ENCODE data around the gene SLC6A17. TPM values are rescaled to one million over a fixed set of nuclear protein-coding genes. Genes with fewer than 3 reads are reported as not detected.

Gene SLC6A17
- total and polyA plus RNA-seq, 8 donors, result 0.31 to 7.1 (median 1.4) TPM

DNA sequence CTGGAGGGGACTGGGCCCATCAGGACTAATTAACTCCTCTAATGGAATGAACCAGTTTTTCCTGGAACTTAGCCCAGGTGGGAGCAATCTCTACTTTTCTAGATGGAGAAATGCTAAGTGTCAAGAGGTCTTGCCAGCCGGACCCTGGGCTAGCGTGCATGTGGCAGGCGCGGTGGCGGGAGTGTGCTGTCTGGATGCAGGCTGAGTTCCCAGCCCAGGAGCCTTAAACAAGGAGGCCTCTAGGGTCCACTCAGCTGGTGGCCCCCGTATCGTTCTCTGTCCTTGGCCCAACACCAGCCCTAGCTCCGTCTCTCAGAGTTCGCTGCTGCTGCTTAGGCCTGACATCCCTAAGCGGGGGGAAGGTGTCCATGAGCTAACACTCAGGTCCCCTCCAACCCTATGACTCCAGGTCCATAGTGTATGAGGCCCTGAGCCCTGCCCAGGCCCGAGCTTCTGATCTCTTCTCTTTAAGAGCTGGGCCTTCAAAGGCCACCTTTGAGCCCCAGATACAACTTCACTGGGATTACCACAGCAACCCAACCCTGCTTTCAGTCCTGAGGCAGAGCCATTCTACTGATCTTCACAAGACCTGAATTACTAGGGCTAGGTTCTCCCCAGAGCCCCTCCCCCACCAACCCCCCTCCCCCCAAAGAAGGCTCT is 56.1 kb downstream of the SLC6A17 start:
- whole genome bisulfite sequencing, 2 donors, result 85 to 90% methylated on average over 11 of the region's 11 CpGs
- FAIRE-seq, result no peak
- intact Hi-C loops (cut with DNase I), result loop anchor here (2.0 to 10.0 kb wide), 4 partner anchors 104 to 288 kb away; partner anchors contain the start of gene PROK1 (in 1 of the 3)

GRCh38 chr1:110207831-110208230 is 57.5 kb downstream of the SLC6A17 start:
- Histone ChIP-seq H3K27me3 (no peaks in the 10 kb centered on the region), H3K4me1 (peaks cover 19 to 24% (median 24%) of the 10 kb centered on the region in 3 donors), H3K9me3 (no peaks in the 10 kb centered on the region), H3K27ac (peak overlapping the region in 2 of 4 donors; percentile 94 to 96), H3K4me3 (no peak overlapping the region), H3K36me3 (no peaks in the 10 kb centered on the region)
- DNase-seq, result peak; percentile 49 to 85 (median 74)
- FAIRE-seq, result no peak
- ATAC-seq, result peak in 3 of 4 donors; percentile 28 to 48 (median 33)
- WGBS, 2 donors, result 18 to 23% methylated on average over 5 of the region's 5 CpGs
- TF ChIP-seq, protein P1, sequence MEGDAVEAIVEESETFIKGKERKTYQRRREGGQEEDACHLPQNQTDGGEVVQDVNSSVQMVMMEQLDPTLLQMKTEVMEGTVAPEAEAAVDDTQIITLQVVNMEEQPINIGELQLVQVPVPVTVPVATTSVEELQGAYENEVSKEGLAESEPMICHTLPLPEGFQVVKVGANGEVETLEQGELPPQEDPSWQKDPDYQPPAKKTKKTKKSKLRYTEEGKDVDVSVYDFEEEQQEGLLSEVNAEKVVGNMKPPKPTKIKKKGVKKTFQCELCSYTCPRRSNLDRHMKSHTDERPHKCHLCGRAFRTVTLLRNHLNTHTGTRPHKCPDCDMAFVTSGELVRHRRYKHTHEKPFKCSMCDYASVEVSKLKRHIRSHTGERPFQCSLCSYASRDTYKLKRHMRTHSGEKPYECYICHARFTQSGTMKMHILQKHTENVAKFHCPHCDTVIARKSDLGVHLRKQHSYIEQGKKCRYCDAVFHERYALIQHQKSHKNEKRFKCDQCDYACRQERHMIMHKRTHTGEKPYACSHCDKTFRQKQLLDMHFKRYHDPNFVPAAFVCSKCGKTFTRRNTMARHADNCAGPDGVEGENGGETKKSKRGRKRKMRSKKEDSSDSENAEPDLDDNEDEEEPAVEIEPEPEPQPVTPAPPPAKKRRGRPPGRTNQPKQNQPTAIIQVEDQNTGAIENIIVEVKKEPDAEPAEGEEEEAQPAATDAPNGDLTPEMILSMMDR (IDR thresholded peaks at IDR 0.05), result peak; percentile 80 to 85 (median 80)
- intact Hi-C loops (cut with DNase I), result loop anchor here (2.0 to 10.0 kb wide), 4 partner anchors 103 to 287 kb away; partner anchors contain the start of gene PROK1 (in 1 of the 3)

More for the DNA sequence above, 56.1 kb downstream of the SLC6A17 start:
- no peaks in the 10 kb centered on the region for H3K36me3 ChIP-seq
- ATAC-seq (no peak), DNase-seq (peak in 1 of 6 donors; percentile 52)
- H3K27me3 ChIP-seq, result no peaks in the 10 kb centered on the region
- H3K27ac ChIP-seq, result no peak overlapping the region
- no peak overlapping the region for H3K4me3 ChIP-seq
- H3K4me1 ChIP-seq, result peaks cover 19 to 24% (median 21%) of the 10 kb centered on the region in 3 donors
- TF ChIP-seq, protein P1 (IDR thresholded peaks at IDR 0.05), result no peak
- H3K9me3 ChIP-seq, result no peaks in the 10 kb centered on the region

DNA sequence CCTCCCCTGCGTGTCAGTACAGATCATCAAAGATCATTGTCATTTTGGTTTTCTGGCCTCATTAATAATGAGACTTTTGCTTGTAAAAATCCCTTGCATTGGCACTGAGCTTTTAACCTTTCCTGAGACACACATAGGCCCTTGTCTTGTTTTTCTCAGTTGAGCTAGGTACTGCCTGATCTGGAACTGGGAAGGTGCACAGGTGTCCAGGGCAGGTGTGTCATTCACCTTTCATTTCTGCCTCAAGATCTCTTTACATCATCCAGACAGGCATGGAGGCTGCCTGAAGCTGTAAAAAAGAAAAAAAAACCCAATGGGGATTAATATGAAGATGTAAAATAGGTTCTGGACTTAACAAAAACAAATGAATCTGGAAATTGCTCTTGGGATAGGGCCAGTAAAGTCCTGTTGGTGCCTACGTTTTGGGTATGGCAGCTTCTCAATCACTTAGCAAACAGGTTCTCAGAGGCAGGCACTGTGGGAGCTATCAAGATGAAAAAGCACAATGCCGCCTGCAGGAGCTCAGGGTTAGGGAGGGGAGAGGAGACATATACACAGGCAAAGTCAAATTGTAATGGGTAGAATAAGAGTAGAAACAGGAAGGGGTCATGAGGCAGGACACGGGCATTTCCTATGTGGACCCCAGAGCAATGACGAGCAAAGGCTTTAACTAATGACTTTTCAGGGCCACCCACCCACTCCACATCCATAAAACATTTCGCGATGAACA is 58.8 kb downstream of the SLC6A17 start:
- FAIRE-seq (no peak), DNase-seq (peak in 3 of 6 donors; percentile 55 to 68 (median 66)), ATAC-seq (peak; percentile 42 to 62 (median 55))
- H3K36me3 ChIP-seq, result no peaks in the 10 kb centered on the region
- peaks cover 26 to 32% (median 28%) of the 10 kb centered on the region in 3 donors for H3K4me1 ChIP-seq
- no peaks in the 10 kb centered on the region for H3K27me3 ChIP-seq
- TF ChIP-seq, protein P1 (IDR thresholded peaks at IDR 0.05), result no peak
- 18 to 28% methylated on average over 7 of the region's 7 CpGs for WGBS, 2 donors
- H3K9me3 ChIP-seq, result no peaks in the 10 kb centered on the region
- H3K27ac ChIP-seq, result peak overlapping the region; percentile 84 to 96 (median 90)
- intact Hi-C loops (cut with DNase I), result loop anchor here in 2 of 3 donors (10.0 kb wide), 2 partner anchors 246 to 286 kb away; partner anchors contain the start of gene PROK1 (in 1 of the 2)
- peak overlapping the region in 3 of 4 donors; percentile 68 to 85 (median 77) for H3K4me3 ChIP-seq

- H3K27ac ChIP-seq, result peak within 1 kb of the TSS; percentile 84 to 96 (median 90)
- 2 to 3% methylated on average over 32 to 103 of the region's 103 CpGs for WGBS, 2 donors
- H3K36me3 ChIP-seq, result no peaks in the 10 kb centered on the region
- H3K4me3 ChIP-seq, result peak within 1 kb of the TSS; percentile 68 to 85 (median 77)
- DNase-seq (peak; percentile 89 to 94 (median 92)), FAIRE-seq (no peak), ATAC-seq (peak; percentile 76 to 84 (median 80))
- TF ChIP-seq, protein P1 (IDR thresholded peaks at IDR 0.05), result no peak
- H3K4me1 ChIP-seq, result peaks cover 33 to 41% (median 33%) of the 10 kb centered on the region in 3 donors
- H3K27me3 ChIP-seq, result no peaks in the 10 kb centered on the region
- no peaks in the 10 kb centered on the region for H3K9me3 ChIP-seq
- intact Hi-C loops (cut with DNase I), result loop anchor here in 2 of 3 donors (10.0 kb wide), 2 partner anchors 245 to 285 kb away; partner anchors contain the start of gene PROK1 (in 1 of the 2)
Measured at GRCh38 chr1:110209715-110210603, 59.7 kb downstream of the SLC6A17 start, which contains the start of gene KCNC4. TSS of gene KCNC4 (plus strand) at chr1:110210314. CDS start at chr1:110211500, 1,186 bp downstream.

All from pancreas (tissue), 10 donors.